Activated CD4-positive, alpha-beta T cell treated with anti-CD3 and anti-CD28 coated beads, Interleukin-2, amount 50 U/mL, for 24 hours (primary cell): ENCODE results near the gene OGFOD2.

Source experiments
- DNase-seq, 2 donors: peaks; one replicate each; pipeline ENCODE4 v3.0.0-alpha.2; 2020; ENCODE audit warnings: low read depth in 1 of 2, low spot score in 1 of 2

Gene OGFOD2

GRCh38 chr12:122951406-122951805 is 23.6 kb upstream of the OGFOD2 start:
- no peak for DNase-seq

DNA sequence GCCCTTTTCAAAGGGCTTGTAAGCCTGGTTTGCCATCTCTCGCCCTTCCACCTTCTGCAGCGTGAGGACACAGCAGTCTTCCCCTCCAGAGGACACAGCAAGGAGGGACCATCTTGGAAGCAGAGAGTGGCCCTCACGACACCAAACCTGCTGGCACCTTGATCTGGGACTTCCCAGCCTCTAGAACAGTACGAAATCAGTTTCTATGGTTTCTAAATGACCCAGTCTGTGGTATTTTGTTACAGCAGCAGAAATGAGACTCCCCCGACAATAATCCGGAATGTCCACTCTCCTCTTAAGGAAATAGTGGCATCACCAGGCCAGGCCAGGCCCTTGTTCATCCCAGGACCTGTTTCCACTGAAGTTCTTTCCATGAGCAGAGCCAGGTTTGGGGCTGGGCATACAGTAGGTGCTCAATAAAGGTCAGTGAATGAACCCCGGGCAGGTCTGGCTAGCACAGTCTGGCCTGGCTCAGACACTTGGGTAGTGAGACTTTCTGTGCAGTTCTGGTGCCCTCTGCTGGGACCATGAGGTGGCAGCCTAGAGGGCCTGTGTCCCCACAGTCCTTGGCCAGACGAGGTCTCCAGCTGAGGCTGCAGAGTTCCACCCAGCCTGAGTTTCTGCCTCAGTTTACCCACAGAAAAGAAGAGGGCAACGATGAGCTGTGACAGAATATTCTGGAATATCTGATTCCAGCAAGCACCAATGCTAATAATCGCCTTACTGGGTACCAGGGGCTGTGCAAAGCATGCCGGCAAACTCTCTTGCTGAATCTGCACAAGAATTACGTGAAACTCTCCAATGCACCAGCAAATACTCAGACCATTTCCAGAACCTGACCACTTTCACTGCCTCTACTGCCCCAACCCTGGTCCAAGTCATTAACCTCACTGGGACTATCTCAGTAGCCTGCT is 22.8 kb upstream of the OGFOD2 start:
- DNase-seq, result peak; percentile 59 to 60

- no peak for DNase-seq
Measured at GRCh38 chr12:122955156-122955555, 19.9 kb upstream of the OGFOD2 start.

DNA sequence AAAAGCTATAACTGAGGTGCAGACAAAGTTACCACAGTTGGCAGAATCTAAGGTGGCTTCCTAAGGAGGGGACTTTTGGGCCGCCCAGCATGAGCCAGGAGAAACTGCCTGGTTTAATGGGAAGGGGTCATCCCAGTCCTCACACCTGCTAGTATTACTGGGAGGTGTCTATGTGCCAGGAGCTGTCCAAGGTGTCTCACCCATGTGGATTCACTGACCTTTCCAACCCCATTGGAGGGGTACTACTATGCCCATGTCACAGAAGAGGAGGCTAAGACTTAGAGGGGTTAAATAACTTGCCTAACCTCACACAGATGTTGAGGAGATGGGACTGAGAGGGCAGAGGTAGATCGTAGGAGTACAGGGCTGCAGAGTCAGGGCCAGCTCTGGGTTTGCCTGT is 19.0 kb upstream of the OGFOD2 start:
- no peak for DNase-seq

DNA sequence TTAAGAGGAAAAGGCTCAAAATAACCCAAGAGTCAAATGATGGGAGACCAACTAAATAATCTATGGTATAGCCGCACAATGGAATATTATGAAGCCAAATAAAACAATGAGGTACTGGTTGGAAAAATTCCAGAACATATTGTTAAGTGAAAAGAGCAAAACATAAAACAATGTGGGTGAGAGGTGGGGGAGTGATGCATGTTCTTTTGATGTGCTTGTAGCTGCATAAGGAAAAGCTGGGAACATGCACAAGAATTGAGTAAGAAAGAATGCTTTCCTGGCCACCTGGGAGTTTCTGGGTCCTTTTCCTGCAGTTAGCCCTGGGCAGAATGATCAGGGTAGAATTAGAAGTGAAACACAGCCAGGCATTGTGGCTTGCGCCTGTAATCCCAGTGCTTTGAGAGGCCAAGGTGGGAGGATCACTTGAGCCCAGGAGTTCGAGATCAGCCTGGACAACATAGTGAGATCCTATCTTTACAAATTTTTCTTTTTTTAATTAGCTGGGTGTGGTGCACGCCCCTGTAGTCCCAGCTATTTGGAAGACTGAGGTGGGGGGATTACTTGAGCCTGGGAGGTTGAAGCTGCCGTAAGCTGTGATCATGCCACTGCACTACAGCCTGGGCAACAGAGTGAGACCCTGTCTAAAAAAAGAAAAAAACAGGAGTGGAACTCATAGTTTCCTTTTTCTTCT is 16.7 kb upstream of the OGFOD2 start:
- DNase-seq, result no peak

DNA sequence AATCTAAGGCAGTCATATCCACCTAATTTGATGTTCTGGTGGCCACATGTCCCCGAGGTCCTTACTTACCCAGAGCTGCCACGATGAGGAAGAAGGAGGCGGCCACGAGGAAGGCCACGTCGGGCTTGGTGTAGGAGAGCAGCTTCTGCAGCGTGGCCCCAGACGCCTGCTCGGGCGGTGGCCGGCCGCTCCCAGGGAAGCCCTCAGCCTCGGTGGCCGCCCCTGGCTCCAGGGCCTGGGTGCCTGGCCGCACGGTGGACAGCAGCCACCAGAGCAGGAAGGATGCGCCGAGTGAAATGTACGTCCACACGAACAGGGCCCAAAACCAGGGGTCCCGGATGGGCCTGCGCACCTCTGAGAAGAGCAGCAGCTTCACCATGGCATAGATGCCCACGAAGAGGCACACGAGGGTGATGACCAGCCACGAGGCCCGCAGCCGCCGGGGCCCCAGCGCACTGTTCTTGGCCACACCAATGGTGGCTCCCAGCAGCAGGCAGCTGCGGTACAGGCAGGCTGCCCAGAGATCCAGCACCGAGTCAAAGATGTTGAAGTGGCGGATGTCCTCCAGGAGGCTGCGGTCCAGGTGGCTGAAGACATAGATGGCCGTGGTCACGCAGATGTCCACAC is 15.4 kb upstream of the OGFOD2 start:
- DNase-seq, result no peak

GRCh38 chr12:122960193-122960569 is 14.9 kb upstream of the OGFOD2 start:
- DNase-seq, result no peak

DNA sequence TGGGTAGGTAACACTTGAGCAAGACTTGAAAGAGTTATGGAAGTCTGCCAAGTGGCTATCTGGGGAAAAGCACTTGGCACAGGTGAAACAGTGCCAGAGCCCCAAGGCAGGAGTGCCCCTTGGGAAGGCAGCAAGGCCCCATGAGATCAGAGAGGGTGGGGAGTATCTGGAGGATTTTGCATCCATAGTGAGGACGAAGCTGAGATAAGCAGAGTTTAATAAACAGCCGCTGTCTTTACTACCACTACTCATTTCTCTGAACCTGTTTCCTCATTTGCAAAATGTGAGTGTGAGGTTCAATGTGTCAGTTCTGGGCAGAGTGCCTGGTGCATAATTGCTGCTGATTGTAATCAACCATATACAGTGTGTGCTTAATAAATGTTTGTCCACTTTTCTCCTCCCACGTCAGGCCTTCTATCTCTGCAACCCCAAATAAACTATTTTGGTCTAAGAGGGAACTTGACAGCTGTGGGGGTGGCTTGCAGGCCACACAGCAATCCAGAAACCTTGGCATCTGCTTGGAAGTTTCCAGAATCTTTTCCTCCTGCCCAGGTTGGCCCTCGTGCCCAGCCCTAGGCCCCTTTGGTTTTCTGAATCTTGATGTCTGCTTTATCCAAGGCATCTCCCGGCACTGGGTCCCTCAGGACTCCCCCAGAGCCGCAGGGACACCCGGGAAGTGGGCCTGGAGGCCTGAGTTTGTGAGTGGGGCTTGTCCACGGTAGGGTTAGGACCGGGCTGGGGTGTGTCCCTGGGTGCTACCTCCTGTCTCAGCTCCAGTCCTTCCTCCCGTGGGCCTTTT is 13.3 kb upstream of the OGFOD2 start:
- no peak for DNase-seq

GRCh38 chr12:122963941-122964265 is 11.1 kb upstream of the OGFOD2 start:
- no peak for DNase-seq

DNA sequence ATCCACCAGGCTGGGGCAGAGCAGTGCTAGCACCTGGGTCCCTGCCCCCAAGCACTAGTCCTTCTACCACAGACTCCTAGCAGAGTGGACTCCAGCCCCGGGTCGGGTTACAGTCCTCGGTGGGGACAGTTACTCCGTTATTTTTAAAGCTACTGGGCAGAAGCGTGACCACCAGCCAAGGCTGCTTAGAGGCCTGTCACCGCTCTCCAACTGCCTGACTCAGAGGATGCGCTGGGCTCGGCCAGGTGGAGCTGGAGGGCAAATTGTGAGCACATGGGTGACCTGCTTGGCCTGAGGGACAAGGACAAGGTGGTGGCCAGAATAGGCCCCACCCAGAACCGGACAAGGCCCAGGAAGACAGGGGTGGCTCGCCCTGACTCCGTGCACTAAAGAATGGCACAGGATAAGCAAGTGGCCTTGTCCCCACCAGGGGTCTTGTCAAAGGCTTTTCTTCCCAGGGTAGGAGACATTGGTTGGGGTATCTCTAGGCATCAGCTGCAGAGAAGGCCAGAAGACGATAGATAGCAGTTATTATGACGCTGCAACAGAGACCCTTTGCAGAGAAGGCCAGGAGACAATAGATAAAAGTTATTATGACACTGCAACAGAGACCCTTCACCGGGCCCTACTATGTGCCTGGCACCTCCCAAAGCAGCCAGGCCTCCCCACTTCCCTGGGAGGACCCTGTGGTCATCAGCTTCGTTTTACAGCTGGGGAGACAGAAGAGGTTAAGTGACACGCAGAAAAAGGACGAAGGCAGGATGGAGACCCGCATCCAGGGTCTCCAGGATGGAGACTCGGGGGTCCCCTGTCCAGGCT is 10.4 kb upstream of the OGFOD2 start:
- no peak for DNase-seq

- no peak for DNase-seq
Measured at GRCh38 chr12:122965321-122965751, 9.7 kb upstream of the OGFOD2 start.

- peak; percentile 90 to 92 for DNase-seq
Measured at GRCh38 chr12:122965851-122966742, 8.9 kb upstream of the OGFOD2 start, which contains the start of gene ABCB9. Gene ABCB9 (minus strand): TSS chr12:122966463. CDS start chr12:122960235, 6,228 bp downstream.

DNA sequence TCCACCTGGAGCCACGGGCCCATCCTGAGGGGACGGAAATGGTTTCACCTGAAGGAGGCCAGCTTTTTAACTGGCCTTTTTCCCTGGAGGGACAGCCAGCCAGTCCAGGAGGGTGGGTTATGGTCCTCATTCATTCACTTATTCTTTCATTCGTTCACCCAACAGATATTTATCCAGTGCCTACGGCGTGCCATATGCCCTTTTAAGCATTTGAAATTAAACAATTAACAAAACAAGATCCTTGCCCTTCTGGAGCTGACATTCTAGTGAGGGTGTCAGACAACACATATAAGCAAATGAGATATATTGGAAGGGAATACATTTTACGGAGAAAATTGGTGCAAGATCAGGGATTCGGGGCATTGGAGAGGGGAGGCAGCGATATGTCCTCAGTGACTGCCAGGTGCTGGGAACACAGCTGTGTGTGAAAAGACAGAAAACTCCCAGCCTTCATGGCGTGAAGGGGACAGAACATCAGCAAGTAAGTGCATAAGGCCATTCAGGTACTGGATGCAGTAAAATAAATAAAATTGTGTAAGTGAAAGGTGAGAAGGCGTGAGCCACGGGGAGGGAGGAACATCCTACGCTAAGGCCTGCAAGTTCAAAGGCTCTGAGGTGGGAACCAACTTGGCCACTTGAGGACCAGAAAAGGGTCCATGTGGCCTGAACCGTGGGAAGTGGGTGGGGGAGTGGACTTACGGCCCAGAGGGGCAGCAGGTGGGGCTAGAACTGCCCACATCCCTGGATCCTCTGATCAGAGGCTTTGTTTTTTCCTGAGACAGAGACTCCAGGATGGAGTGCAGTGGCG is 8.1 kb upstream of the OGFOD2 start:
- no peak for DNase-seq

- no peak for DNase-seq
Measured at GRCh38 chr12:122968104-122968503, 6.9 kb upstream of the OGFOD2 start.

DNA sequence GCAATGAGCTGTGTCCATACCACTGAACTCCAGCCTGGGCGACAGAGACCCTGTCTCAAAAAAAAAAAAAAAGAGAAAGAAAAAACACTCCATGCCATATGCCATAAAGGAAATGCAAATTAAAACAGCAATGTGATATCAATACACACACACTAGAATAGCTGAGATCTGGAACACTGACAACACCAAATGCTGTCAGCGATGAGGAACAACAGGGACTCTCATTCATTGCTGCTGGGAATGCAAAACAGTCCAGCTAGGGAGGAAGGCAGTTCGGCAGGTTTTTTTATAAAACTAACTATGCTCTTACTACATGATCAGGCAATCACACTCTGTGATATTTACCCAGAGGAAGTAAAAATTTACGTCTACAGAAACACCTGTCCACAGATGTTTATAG is 5.4 kb upstream of the OGFOD2 start:
- DNase-seq, result no peak

DNA sequence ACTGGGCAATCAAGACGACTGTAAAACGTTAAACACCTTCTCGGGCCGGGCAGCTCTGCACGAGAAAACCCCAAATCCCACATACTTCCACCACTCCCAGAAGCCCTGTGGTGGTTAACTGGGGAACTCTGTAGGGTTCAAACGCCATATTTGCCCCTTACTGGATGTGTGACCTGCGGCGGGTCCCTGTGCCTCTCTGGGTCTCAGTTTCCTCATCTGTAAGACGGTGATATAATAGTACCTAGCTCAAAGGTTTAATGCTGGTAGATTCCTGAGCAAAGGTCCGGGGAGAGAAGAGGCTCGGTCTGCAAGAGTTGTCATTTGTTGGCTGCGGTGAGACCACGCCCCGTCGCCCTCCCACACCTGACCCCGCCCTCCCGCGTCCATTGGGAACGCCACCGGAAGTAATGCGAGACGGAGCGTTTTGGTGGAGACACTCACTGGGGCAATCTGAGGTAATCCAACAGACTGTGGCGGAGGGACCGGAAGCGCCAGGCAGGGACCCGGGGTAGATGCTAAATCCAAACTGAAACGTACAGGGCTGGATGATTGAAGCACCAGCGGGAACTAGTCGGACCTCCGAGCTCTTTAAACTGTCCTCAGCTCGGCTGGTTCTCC is 661 bp upstream of the OGFOD2 start:
- DNase-seq, result peak; percentile 99 to 100

DNA sequence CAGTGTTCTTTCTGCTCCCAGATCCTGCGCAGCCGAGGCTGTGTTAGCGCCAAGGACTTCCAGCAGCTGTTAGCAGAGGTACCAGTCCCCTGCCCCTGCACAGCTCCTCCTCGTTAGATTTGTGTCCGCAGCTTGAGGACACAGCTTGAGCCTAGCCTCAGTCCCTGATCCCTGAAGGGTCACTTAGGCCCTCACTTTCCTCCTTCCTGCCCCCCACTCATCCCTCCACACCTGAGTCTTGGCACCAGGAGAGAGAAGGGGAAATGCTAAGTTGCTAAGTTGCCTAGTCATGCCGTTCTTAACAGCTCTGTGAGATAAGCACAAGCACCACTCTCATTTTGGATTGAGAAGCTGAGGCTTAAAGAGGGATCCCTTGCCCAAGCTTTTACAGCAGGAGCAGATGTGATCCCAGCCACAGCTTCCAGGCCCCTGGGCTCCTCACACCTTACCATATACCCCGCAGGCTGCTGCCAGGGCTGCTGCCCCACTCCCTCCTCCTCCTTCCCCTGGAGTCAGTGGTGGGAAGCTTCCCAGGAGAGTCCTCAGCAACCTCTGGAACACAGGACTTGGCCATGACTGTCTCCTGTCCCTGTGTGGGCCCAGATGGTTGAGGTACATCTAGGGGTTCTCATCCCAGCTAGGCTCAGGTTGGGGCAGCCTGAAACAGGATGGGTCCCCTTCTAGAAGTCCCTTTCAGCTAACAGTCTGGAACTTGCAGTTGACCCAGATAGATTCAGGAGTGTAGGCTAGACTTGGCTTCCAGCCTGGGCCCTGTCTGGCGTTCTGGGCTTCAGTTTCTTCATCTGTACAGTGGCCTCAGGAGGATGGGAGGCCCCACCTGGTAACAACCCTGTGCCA is 975 bp downstream of the OGFOD2 start:
- DNase-seq, result no peak
